Osteocyte (in vitro differentiated cells): ENCODE data around the gene WFDC6. TPM values are rescaled to one million over a fixed set of nuclear protein-coding genes. Genes with fewer than 3 reads are reported as not detected.
"Not testable (repeated sequence)": the region's sequence is repeated elsewhere in the genome, so short reads cannot be mapped to it uniquely, and the experiment has no call there.

Experiments used
- DNase-seq: peaks from one replicate; pipeline ENCODE4 v3.0.0; 2021; ENCODE audit warnings: mixed read lengths; ENCODE audit not compliant: unreplicated experiment; ENCODE audit errors: extremely low spot score
- H3K27ac Mint-ChIP-seq: one replicate; pipeline ENCODE4 v1.8.0; 2021; ENCODE audit warnings: mild to moderate bottlenecking, mixed read lengths; ENCODE audit not compliant: unreplicated experiment
- H3K27me3 Mint-ChIP-seq: one replicate; pipeline ENCODE4 v1.8.0; 2021; ENCODE audit warnings: mixed read lengths; ENCODE audit not compliant: unreplicated experiment
- H3K36me3 Mint-ChIP-seq: one replicate; pipeline ENCODE4 v1.8.0; 2021; ENCODE audit warnings: mixed read lengths; ENCODE audit not compliant: unreplicated experiment
- H3K4me1 Mint-ChIP-seq: one replicate; pipeline ENCODE4 v1.8.0; 2021; ENCODE audit warnings: mixed read lengths; ENCODE audit not compliant: unreplicated experiment
- H3K4me3 Mint-ChIP-seq: one replicate; pipeline ENCODE4 v1.8.0; 2021; ENCODE audit warnings: mild to moderate bottlenecking, moderate library complexity, mixed read lengths; ENCODE audit not compliant: unreplicated experiment
- H3K9me3 Mint-ChIP-seq: one replicate; pipeline ENCODE4 v1.8.0; 2021; ENCODE audit warnings: mixed read lengths; ENCODE audit not compliant: unreplicated experiment
- long read RNA-seq: library from polyadenylated mRNA; unstranded; transcript quantifications from one replicate; pipeline ENCODE4 v2.0.0, GENCODE V29; 2021
- total RNA-seq: library from RNA; stranded (reverse); gene quantifications from 2 replicates; pipeline ENCODE4 v1.2.1, GENCODE V29; 2021
- TF ChIP-seq, protein P1 (sequence below): fragments of 200-600 bp; sonication (generic); IDR thresholded peaks from 2 replicates; pipeline ENCODE4 v1.5.0; 2021; ENCODE audit warnings: antibody characterized with exemption, mild to moderate bottlenecking, moderate library complexity

WFDC6 gene
- not detected in 2 replicates for total RNA-seq
- long read RNA-seq, result 0 reads

- no peak within 1 kb of the TSS for H3K4me3 Mint-ChIP-seq
- no peaks in the 10 kb centered on the region for H3K36me3 Mint-ChIP-seq
- H3K9me3 Mint-ChIP-seq, result no peaks in the 10 kb centered on the region
- H3K4me1 Mint-ChIP-seq, result no peaks in the 10 kb centered on the region
- peaks cover 9% of the 10 kb centered on the region for H3K27me3 Mint-ChIP-seq
- H3K27ac Mint-ChIP-seq, result no peak within 1 kb of the TSS
- TF ChIP-seq, protein P1, sequence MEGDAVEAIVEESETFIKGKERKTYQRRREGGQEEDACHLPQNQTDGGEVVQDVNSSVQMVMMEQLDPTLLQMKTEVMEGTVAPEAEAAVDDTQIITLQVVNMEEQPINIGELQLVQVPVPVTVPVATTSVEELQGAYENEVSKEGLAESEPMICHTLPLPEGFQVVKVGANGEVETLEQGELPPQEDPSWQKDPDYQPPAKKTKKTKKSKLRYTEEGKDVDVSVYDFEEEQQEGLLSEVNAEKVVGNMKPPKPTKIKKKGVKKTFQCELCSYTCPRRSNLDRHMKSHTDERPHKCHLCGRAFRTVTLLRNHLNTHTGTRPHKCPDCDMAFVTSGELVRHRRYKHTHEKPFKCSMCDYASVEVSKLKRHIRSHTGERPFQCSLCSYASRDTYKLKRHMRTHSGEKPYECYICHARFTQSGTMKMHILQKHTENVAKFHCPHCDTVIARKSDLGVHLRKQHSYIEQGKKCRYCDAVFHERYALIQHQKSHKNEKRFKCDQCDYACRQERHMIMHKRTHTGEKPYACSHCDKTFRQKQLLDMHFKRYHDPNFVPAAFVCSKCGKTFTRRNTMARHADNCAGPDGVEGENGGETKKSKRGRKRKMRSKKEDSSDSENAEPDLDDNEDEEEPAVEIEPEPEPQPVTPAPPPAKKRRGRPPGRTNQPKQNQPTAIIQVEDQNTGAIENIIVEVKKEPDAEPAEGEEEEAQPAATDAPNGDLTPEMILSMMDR, result no peak
- no peak for DNase-seq
Measured at GRCh38 chr20:45539382-45539781, at the start of gene WFDC6. TSS of gene WFDC6 (minus strand) at chr20:45539482. CDS start at chr20:45539407, 75 bp downstream.

- H3K36me3 Mint-ChIP-seq, result no peaks in the 10 kb centered on the region
- TF ChIP-seq, protein P1, result no peak
Measured at GRCh38 chr20:45588800-45589199, 49.5 kb upstream of the WFDC6 start.

DNA sequence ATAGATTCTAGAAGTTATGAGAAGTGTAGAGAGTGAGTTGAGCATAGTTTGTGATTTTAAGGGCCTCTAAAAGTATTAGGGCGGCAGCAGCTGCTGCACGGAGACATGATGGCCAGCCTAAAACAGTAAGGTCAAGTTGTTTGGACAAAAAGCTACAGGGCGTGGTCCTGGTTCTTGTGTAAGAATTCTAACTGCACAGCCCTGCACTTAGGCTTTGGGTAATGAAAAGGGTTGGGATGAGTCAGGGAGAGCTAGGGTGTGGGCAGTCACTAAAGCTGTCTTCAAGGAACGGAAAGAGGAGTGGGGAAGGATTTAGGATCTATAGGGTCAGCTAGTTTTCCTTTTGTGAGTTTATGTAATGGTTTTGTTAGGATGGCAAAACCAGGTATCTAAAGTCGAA, 46.7 kb upstream of the WFDC6 start:
- H3K27me3 Mint-ChIP-seq, result peaks cover 27% of the 10 kb centered on the region
- not testable (repeated sequence) for DNase-seq, H3K4me3 Mint-ChIP-seq, H3K9me3 Mint-ChIP-seq, H3K4me1 Mint-ChIP-seq, H3K36me3 Mint-ChIP-seq, H3K27ac Mint-ChIP-seq

More at GRCh38 chr20:45588800-45589199, 49.5 kb upstream of the WFDC6 start:
- no peaks in the 10 kb centered on the region for H3K4me1 Mint-ChIP-seq
- no peak overlapping the region for H3K4me3 Mint-ChIP-seq
- no peak overlapping the region for H3K27ac Mint-ChIP-seq
- peaks cover 14% of the 10 kb centered on the region for H3K27me3 Mint-ChIP-seq
- no peak for DNase-seq
- no peaks in the 10 kb centered on the region for H3K9me3 Mint-ChIP-seq

DNA sequence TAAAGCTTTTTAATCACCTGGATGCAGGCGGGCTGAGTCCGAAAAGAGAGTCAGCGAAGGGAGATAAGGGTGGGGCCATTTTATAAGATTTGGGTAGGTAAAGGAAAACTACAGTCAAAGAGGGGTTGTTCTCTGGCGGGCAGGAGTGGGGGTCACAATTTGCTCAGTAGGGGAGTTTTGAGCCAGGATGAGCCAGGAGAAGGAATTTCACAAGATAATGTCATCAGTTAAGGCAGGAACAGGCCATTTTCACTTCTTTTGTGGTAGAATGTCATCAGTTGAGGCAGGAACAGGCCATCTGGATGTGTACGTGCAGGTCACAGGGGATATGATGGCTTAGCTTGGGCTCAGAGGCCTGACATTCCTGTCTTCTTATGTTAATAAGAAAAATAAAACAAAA, 45.0 kb upstream of the WFDC6 start:
- peaks cover 33% of the 10 kb centered on the region for H3K27me3 Mint-ChIP-seq
- not testable (repeated sequence) for H3K9me3 Mint-ChIP-seq, H3K4me3 Mint-ChIP-seq, H3K27ac Mint-ChIP-seq, DNase-seq, H3K4me1 Mint-ChIP-seq, H3K36me3 Mint-ChIP-seq

GRCh38 chr20:45583502-45583901, 44.2 kb upstream of the WFDC6 start:
- no peaks in the 10 kb centered on the region for H3K4me1 Mint-ChIP-seq
- no peak overlapping the region for H3K4me3 Mint-ChIP-seq

GRCh38 chr20:45581702-45582101, 42.4 kb upstream of the WFDC6 start:
- Mint-ChIP-seq H3K27me3 (peaks cover 22% of the 10 kb centered on the region), H3K9me3 (no peaks in the 10 kb centered on the region), H3K27ac (no peak overlapping the region), H3K4me3 (no peak overlapping the region), H3K4me1 (no peaks in the 10 kb centered on the region), H3K36me3 (no peaks in the 10 kb centered on the region)
- no peak for DNase-seq
- TF ChIP-seq, protein P1, result no peak

More at GRCh38 chr20:45583502-45583901, 44.2 kb upstream of the WFDC6 start:
- H3K36me3 Mint-ChIP-seq, result no peaks in the 10 kb centered on the region
- TF ChIP-seq, protein P1, result no peak
- H3K27me3 Mint-ChIP-seq, result peaks cover 28% of the 10 kb centered on the region
- H3K27ac Mint-ChIP-seq, result no peak overlapping the region
- DNase-seq, result no peak
- no peaks in the 10 kb centered on the region for H3K9me3 Mint-ChIP-seq
